ENCODE results near the gene VAV3. TPM values are rescaled to one million over a fixed set of nuclear protein-coding genes. Genes with fewer than 3 reads are reported as not detected.

The VAV3 gene
- total RNA-seq, 2 experiments from 2014 or later: 5.5 to 5.6 TPM

GRCh38 chr1:107668762-107669161 is 296.2 kb downstream of the VAV3 start:
- no peaks in the 10 kb centered on the region for H3K4me1 ChIP-seq (ENCODE audit: insufficient read depth, low read length)
- H3K4me3 Mint-ChIP-seq: no peak overlapping the region
- no peak for DNase-seq
- no peaks in the 10 kb centered on the region for H3K27me3 Mint-ChIP-seq
- ChIA-PET CTCF (no interaction called here), POLR2A (interaction anchor here (0.7 kb wide), 1 partner anchor 14 kb away, joined by 3 read pairs; no protein-coding TSS in a partner anchor)
- no peak overlapping the region for H3K27ac Mint-ChIP-seq
- intact Hi-C loops (cut with DNase I, micrococcal nuclease): no loop called here
- no peaks in the 10 kb centered on the region for H3K27me3 ChIP-seq (ENCODE audit: control insufficient read depth in 1 of 2, insufficient read depth in 2 of 2, low read length in 2 of 2)
- no peaks in the 10 kb centered on the region for H3K9me3 Mint-ChIP-seq
- H3K4me3 ChIP-seq (ENCODE audit: low read length): no peak overlapping the region
- no peaks in the 10 kb centered on the region for H3K36me3 ChIP-seq (ENCODE audit: insufficient read depth, low read length)
- no peaks in the 10 kb centered on the region for H3K4me1 Mint-ChIP-seq (ENCODE audit: low read depth)
- no peaks in the 10 kb centered on the region for H3K36me3 Mint-ChIP-seq (ENCODE audit: low read depth)
- ATAC-seq (ENCODE audit: poor library complexity): no peak
- no peaks in the 10 kb centered on the region for H3K9me3 ChIP-seq (ENCODE audit: control insufficient read depth in 1 of 2, insufficient read depth in 1 of 2, low read length in 2 of 2)
- TF ChIP-seq, protein P1, sequence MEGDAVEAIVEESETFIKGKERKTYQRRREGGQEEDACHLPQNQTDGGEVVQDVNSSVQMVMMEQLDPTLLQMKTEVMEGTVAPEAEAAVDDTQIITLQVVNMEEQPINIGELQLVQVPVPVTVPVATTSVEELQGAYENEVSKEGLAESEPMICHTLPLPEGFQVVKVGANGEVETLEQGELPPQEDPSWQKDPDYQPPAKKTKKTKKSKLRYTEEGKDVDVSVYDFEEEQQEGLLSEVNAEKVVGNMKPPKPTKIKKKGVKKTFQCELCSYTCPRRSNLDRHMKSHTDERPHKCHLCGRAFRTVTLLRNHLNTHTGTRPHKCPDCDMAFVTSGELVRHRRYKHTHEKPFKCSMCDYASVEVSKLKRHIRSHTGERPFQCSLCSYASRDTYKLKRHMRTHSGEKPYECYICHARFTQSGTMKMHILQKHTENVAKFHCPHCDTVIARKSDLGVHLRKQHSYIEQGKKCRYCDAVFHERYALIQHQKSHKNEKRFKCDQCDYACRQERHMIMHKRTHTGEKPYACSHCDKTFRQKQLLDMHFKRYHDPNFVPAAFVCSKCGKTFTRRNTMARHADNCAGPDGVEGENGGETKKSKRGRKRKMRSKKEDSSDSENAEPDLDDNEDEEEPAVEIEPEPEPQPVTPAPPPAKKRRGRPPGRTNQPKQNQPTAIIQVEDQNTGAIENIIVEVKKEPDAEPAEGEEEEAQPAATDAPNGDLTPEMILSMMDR (IDR thresholded peaks at IDR 0.05): no peak
- H3K27ac ChIP-seq (ENCODE audit: low read depth in 1 of 2, low read length in 2 of 2): no peak overlapping the region

GRCh38 chr1:107666493-107666892 is 298.5 kb downstream of the VAV3 start:
- Histone ChIP-seq H3K4me3 (ENCODE audit: low read length) (no peak overlapping the region), H3K27me3 (ENCODE audit: control insufficient read depth in 1 of 2, insufficient read depth in 2 of 2, low read length in 2 of 2) (no peaks in the 10 kb centered on the region), H3K27ac (ENCODE audit: low read depth in 1 of 2, low read length in 2 of 2) (no peak overlapping the region), H3K36me3 (ENCODE audit: insufficient read depth, low read length) (no peaks in the 10 kb centered on the region), H3K4me1 (ENCODE audit: insufficient read depth, low read length) (no peaks in the 10 kb centered on the region), H3K9me3 (ENCODE audit: control insufficient read depth in 1 of 2, insufficient read depth in 1 of 2, low read length in 2 of 2) (no peaks in the 10 kb centered on the region)
- no peak for ATAC-seq (ENCODE audit: poor library complexity)
- intact Hi-C loops (cut with DNase I, micrococcal nuclease): no loop called here
- DNase-seq: no peak
- CTCF ChIA-PET: no interaction called here
- TF ChIP-seq, protein P1 (IDR thresholded peaks at IDR 0.05): no peak
- no peaks in the 10 kb centered on the region for H3K4me1 Mint-ChIP-seq (ENCODE audit: low read depth)
- no peaks in the 10 kb centered on the region for H3K27me3 Mint-ChIP-seq
- no peak overlapping the region for H3K27ac Mint-ChIP-seq
- POLR2A ChIA-PET: no interaction called here
- no peaks in the 10 kb centered on the region for H3K9me3 Mint-ChIP-seq
- no peak overlapping the region for H3K4me3 Mint-ChIP-seq
- H3K36me3 Mint-ChIP-seq (ENCODE audit: low read depth): no peaks in the 10 kb centered on the region

- ChIA-PET POLR2A (no interaction called here), CTCF (no interaction called here)
- H3K4me1 Mint-ChIP-seq (ENCODE audit: low read depth): no peaks in the 10 kb centered on the region
- Histone ChIP-seq H3K27ac (ENCODE audit: low read depth in 1 of 2, low read length in 2 of 2) (no peak overlapping the region), H3K4me3 (ENCODE audit: low read length) (no peak overlapping the region), H3K4me1 (ENCODE audit: insufficient read depth, low read length) (no peaks in the 10 kb centered on the region), H3K36me3 (ENCODE audit: insufficient read depth, low read length) (no peaks in the 10 kb centered on the region), H3K27me3 (ENCODE audit: control insufficient read depth in 1 of 2, insufficient read depth in 2 of 2, low read length in 2 of 2) (no peaks in the 10 kb centered on the region), H3K9me3 (ENCODE audit: control insufficient read depth in 1 of 2, insufficient read depth in 1 of 2, low read length in 2 of 2) (no peaks in the 10 kb centered on the region)
- TF ChIP-seq, protein P1 (IDR thresholded peaks at IDR 0.05): no peak
- no peaks in the 10 kb centered on the region for H3K36me3 Mint-ChIP-seq (ENCODE audit: low read depth)
- no peak overlapping the region for H3K27ac Mint-ChIP-seq
- ATAC-seq (ENCODE audit: poor library complexity): no peak
- no peaks in the 10 kb centered on the region for H3K9me3 Mint-ChIP-seq
- no peak for DNase-seq
- no peaks in the 10 kb centered on the region for H3K27me3 Mint-ChIP-seq
- H3K4me3 Mint-ChIP-seq: no peak overlapping the region
- intact Hi-C loops (cut with DNase I, micrococcal nuclease): no loop called here
Observed at GRCh38 chr1:107664982-107665925, 299.7 kb downstream of the VAV3 start.

Measured in CD4-positive, alpha-beta T cell (primary cell).